Upper lobe of left lung (tissue), 4 donors: ENCODE data around the gene WDR37.

ENCODE experiments used
- CTCF ChIP-seq, 6 experiments: fragments of 450-650 bp in 4 of 6; fragments of 200-600 bp in 2 of 6; sonication (generic) in 2 of 6; IDR thresholded peaks; one replicate each; pipeline ENCODE4 v1.5.1; 2016 to 2019; ENCODE audit warnings: antibody characterized with exemption in 6 of 6
- EP300 ChIP-seq, 4 donors: sonication (generic); formaldehyde crosslinking; IDR thresholded peaks; one replicate each; pipeline ENCODE4 v1.5.1; 2017; ENCODE audit warnings: antibody characterized with exemption in 4 of 4, control low read depth in 2 of 4
- POLR2A ChIP-seq, 4 donors: fragments of 450-650 bp; IDR thresholded peaks; one replicate each; pipeline ENCODE4 v1.5.1; 2016 to 2017; ENCODE audit warnings: antibody characterized with exemption in 4 of 4, mild to moderate bottlenecking in 2 of 4
- POLR2AphosphoS5 ChIP-seq, 2 donors: sonication (generic); formaldehyde crosslinking; IDR thresholded peaks; one replicate each; pipeline ENCODE4 v1.5.1; 2017; ENCODE audit warnings: antibody characterized with exemption in 2 of 2

DNA sequence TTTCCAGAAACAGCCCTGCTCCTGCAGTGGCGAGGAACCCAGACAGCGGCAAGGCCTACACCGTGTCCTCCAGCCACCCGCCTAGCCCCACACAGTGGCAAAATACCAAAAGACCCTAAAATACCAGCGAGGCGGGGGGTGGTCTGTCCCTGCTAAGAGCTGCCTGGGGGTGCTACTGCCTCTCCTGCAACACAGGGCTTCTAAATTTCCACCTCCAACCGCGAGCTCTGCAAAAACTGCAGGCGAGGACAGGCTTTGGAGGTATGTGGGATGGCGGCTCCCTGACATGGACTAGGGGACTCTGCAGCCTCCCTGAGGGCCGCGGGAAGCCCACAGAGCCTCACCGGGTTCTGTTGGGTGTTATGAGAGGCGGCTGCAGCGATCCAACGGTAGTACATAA is 122.3 kb downstream of the WDR37 start:
- no peak for TF ChIP-seq CTCF (IDR thresholded peaks at IDR 0.05)
- TF ChIP-seq POLR2A (IDR thresholded peaks at IDR 0.05) = no peak
- TF ChIP-seq POLR2AphosphoS5 (IDR thresholded peaks at IDR 0.05) = no peak
- no peak for TF ChIP-seq EP300 (IDR thresholded peaks at IDR 0.05)
